T-helper 17 cell (primary cell): ENCODE results near the gene GBP5. TPM values are rescaled to one million over a fixed set of nuclear protein-coding genes. Genes with fewer than 3 reads are reported as not detected.

ENCODE experiments used
- total RNA-seq, 4 donors: library from RNA in 2 of 4; stranded (reverse) in 2 of 4; gene quantifications; one replicate each; pipeline ENCODE4 v1.2.3 and lab custom pipeline; 2022 to 2026

The GBP5 gene
- total RNA-seq, 2 donors from 2014 or later: 122 to 132 TPM

Other genes starting within 250 kb of the GBP5 start
- 10 to 100 TPM; 18.3 to 21.9 TPM for gene GBP3, start 250.0 kb downstream of the GBP5 start, total RNA-seq
- gene GBP1, start 207.7 kb downstream of the GBP5 start, total RNA-seq: 10 to 100 TPM; 27.3 to 29.4 TPM
- 10 to 100 TPM; 88.4 to 98.8 TPM for gene GBP2, start 146.7 kb downstream of the GBP5 start, total RNA-seq
- gene GBP7, start 96.9 kb downstream of the GBP5 start, total RNA-seq: not detected
- 10 to 100 TPM; 34.1 to 35.9 TPM for gene GBP4, start 73.9 kb downstream of the GBP5 start, total RNA-seq
- under 1 TPM; 0.17 to 0.23 TPM for gene GBP6, start 91.2 kb upstream of the GBP5 start, total RNA-seq